NCI-H2171 (cell line): Measurements from ENCODE around the gene POGZ.

ENCODE experiments used
- DNase-seq: peaks from one replicate; lab custom pipeline; 2025; lab: John Stamatoyannopoulos, UW

Gene POGZ, protein sequence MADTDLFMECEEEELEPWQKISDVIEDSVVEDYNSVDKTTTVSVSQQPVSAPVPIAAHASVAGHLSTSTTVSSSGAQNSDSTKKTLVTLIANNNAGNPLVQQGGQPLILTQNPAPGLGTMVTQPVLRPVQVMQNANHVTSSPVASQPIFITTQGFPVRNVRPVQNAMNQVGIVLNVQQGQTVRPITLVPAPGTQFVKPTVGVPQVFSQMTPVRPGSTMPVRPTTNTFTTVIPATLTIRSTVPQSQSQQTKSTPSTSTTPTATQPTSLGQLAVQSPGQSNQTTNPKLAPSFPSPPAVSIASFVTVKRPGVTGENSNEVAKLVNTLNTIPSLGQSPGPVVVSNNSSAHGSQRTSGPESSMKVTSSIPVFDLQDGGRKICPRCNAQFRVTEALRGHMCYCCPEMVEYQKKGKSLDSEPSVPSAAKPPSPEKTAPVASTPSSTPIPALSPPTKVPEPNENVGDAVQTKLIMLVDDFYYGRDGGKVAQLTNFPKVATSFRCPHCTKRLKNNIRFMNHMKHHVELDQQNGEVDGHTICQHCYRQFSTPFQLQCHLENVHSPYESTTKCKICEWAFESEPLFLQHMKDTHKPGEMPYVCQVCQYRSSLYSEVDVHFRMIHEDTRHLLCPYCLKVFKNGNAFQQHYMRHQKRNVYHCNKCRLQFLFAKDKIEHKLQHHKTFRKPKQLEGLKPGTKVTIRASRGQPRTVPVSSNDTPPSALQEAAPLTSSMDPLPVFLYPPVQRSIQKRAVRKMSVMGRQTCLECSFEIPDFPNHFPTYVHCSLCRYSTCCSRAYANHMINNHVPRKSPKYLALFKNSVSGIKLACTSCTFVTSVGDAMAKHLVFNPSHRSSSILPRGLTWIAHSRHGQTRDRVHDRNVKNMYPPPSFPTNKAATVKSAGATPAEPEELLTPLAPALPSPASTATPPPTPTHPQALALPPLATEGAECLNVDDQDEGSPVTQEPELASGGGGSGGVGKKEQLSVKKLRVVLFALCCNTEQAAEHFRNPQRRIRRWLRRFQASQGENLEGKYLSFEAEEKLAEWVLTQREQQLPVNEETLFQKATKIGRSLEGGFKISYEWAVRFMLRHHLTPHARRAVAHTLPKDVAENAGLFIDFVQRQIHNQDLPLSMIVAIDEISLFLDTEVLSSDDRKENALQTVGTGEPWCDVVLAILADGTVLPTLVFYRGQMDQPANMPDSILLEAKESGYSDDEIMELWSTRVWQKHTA (N-terminal part only)

GRCh38 chr1:151459331-151460046, at the start of gene POGZ:
POGZ (minus strand) TSS chr1:151459494; CDS start chr1:151442204, 17,290 bp downstream.
- DNase-seq: peak; percentile 96

DNA sequence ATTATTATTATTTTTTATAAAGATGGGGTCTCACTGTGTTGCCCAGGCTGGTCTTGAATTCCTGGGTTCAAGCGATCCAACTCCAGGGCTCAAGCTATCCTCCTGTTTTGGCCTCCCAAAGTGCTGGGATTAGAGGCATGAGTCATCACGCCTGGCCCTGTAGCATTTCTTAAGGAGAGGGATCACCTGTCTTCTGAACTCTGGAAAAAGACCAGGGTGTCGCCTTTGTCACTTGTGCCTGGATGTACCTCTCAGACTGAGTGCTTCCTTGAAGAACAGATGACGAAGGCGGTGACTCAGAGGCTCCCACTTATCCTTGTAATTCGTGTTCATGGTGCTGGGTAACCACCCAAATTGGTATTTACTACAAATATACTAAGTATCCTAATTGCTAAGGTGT, 49.5 kb upstream of the POGZ start:
- DNase-seq: no peak

DNA sequence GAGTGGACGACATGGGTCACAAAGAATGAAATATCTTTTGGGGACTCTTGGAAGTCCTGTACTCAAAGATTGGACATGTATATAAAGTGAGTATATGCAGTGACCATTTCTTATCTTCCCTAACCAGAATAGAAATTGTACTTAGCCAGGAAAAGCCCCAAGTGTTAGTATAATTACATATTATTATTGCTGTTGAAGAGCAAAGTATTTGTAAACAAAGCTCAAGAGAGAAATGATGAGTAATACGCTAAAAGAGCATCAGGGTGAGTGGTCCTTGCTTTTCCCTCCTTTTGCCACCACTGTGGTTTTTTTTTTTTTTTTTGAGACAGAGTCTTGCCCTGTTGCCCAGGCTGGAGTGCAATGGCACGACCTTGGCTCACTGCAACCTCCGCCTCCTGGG, 45.5 kb upstream of the POGZ start:
- DNase-seq: no peak

DNA sequence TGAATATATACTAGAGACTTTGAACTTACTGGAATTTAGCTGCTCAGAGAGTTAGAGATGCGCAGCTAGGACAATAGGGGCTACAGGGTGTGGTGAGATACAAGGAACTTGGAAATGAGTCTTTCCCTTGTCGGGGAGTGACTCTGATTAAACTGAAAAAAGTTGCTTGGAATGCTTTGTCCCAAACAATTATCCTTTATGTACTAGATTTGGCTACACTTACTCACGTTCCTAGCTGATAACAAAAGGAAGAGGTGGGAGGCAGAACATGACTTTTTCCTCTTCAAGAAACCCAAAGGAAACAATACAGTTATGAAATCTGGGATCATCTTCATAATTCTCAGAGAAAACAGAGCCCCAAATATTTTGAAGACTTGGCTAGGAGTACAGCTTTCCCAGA, 45.0 kb upstream of the POGZ start:
- no peak for DNase-seq

DNA sequence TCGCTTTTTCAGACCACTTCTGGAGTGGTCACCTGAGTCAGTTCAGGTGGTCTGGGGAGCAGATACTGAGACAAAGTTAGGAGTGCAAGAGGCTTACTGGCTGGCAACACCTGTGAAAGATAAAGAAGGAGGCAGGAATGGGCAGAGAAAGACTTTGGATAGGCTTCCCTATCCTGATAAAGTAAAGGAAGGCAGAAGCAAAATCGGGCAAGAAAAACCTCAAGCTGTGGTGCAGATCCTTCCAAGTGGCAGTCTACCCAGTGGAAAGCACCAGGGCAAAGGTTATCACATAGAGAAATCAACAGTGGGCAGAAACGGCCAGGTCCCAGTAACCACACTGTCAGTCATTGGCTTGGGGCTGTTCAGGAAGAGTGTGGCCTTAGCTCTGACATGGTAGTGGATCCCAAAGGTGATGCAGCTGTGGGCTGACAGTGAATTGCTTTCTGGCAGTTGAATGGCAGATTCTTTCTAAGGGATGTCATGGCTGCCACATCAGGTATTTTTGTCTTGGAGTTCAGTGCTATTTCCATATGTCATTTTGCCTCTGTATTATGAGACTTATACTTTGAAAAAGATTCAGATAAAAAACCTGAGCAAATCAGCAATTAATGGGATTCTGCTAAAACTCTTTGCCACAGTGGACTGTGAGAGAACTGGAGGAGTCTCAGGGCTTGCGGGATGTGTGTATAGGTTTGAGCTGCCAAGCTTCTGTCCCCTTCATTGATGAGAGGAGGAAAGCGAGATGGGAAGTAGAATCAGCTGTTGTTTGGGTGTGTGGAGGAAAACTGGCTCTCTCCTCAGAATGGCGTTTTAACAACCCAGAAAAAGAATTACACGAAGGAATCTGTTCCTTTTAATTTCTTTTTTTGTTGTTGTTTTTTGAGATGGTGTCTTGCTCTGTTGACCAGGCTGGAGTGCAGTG, 43.8 kb upstream of the POGZ start:
- no peak for DNase-seq

DNA sequence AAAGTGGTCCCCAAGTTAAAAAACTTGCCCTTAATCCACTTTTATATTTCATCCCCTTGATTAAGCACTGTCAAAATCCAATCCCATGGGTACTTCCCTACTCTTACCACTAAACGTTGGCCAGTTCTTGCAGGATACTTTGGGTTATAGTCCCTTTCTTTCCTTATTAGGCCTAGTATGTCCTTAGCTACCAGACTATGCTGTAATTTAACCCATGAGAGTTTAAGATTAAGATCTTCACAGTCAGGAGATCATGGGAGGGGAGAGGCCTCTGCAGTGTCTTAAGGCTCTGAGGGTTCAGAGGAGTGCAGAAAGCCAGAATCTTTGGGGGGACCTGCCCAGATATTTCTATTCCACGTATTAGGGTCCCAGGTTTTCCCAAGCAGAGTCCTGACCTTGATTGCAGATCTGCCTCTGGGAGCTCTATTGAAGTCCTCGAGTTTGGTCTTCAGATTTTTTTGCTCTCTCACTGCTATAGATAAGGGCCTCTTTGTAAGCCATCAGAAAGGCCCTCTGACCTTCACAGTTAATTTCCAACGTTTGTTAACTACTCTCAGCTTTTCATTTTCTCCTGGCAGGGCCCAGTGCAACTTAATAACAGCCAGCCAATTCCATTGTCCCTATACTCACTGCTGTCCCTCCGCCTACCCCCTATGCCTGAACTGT, 42.9 kb upstream of the POGZ start:
- DNase-seq: no peak

GRCh38 chr1:151501474-151501873, 42.2 kb upstream of the POGZ start:
- no peak for DNase-seq

DNA sequence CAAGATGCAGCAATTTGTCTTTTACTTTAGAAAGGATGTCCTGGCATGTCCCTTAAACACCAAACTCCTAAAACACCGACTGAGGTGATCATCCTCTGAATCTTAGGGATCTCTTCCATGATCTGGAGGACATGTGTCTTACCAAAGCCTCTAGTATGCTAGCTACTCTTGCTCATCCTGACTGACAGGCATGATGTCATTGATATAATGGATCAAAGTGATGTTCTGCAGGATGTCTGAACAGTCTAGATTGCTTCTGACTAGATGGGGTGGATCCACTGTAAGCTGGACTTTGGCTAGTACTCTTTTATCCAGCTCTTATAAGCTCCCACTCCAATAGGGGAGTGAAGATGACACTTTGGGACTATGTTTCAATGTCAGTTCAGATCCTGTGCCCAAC, 40.6 kb upstream of the POGZ start:
- no peak for DNase-seq

DNA sequence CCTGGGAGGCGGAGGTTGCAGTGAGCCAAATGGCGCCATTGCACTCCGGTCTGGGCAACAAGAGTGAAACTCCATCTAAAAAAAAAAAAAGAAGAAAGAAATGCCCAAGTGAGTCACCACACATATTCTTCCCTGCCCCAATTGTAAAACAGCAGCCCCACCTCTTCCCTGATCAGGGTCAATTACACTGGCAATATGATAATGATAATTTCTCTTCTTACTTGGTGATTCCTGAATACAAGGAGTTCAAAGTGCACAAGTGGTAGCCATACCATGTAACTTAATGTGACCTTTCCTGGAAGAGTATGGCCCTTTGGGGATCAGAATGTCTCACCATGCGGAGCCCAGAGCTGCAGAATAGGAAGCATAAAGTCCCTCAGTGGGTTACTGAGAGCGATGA, 40.1 kb upstream of the POGZ start:
- no peak for DNase-seq

DNA sequence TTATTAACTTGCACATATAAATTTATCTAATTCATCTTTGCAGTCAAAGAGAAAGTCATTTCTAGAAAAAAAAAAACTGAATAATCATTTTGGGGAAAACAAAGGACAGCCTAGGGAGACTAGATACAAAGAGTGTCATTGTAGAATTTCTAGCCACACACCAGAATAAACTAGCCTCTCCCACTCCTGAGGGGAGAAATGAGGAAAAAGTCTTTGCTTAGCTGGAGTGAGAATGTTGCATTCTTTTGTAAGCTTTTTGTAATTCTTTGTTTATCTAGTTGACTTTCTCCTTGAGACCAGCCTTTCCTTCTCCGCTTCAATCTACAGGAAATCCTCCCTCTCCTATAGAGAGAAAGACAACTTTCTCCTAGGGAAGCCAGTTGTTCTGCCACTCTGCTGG, 36.0 kb upstream of the POGZ start:
- no peak for DNase-seq

DNA sequence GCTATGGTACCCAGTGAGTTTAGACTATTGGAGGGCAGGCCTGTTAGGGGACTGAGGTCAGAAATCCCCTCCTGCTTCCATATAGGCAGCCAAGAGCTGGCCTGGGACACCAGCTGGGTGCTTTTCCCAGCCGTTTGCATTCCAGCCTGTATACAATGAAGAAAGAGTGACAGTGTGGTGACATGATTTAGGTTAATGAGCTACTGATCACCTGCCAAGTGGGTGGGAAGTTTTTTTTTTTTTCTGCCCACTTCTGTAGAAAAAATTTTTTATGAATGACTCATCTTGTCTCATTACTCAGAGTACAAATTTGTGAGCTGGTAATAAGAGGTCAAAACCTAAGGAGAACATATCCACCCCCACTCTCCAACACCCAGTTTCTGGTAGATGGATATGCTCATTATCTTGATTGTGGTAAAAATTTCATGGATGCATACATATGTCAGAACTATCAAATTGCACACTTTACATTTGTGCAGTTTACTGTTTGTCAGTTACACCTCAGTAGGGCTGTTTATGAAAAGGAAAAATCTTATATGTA, 35.5 kb upstream of the POGZ start:
- peak; percentile 62 for DNase-seq

GRCh38 chr1:151493042-151493441, 33.7 kb upstream of the POGZ start:
- DNase-seq: no peak

GRCh38 chr1:151492120-151492519, 32.8 kb upstream of the POGZ start:
- DNase-seq: no peak

GRCh38 chr1:151491641-151492040, 32.3 kb upstream of the POGZ start:
- DNase-seq: no peak

- no peak for DNase-seq
These were observed 27.3 kb upstream of the POGZ start for GRCh38 chr1:151486557-151486956.

GRCh38 chr1:151485685-151486255, 26.5 kb upstream of the POGZ start:
- no peak for DNase-seq

DNA sequence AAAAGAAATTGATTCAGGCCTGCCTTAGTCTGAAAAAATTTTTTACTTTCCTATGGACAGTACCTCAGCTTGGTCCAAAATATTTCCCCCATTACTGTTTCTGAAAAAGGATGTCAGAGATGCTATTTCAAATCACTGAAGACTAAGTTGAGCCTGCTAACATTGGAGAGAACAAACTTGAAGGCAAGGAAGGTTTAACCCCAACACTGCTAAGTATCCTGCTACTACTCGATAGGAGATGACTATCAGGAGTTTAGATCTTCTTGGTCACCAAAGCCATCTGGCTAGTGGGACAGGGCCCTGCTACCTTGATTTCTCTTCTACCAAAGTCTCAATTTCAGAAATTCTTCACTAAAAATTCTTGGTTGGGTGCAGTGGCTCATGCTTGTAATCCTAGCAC, 22.7 kb upstream of the POGZ start:
- no peak for DNase-seq

GRCh38 chr1:151479462-151479861, 20.2 kb upstream of the POGZ start:
- DNase-seq: no peak

DNA sequence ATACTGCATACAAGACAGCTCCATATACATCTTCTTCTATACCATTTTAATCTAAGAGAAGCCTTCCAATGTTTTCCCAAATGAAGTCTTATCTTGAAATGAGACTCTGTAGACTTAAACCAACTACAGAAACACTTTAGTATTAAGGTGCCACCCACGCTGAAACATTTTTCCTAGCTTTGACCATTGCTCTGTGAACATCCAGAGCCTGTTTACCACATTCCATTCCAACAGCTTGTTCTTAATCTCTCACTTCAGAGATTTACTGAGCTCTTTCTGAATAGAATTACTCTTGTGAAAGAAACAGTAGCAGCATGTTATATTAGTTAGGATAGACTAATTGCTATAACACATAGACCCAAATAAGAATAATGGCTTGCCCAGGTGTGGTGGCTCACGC, 19.6 kb upstream of the POGZ start:
- no peak for DNase-seq
